ENCODE data around the gene TRIM14. TPM values are rescaled to one million over a fixed set of nuclear protein-coding genes. Genes with fewer than 3 reads are reported as not detected.

Gene TRIM14
- polyA plus RNA-seq, 3 donors = 23.0 to 30.6 (median 28.5) TPM

DNA sequence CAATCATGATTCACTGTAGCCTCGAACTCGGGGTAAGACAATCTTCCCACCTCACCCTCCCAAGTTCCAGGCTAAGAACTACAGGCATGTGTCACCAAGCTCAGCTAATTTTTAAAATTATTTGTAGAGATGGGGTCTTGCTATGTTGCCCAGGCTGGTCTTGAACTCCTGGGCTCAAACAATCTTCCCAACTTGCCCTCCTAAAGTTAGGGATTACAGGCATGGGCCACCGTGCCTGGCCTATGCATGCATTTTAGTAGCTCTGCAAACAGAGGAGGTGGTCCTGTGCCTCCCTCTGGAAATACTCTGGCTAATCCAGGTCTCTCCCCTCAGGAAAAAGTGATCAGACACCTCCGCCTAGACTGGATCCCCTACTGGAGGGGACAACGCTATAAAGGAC is 21.5 kb upstream of the TRIM14 start:
- 100% methylated on average over 1 of the region's 5 CpGs for WGBS (ENCODE audit: insufficient coverage)
- no peak overlapping the region for H3K4me3 ChIP-seq (replicated peaks in 1 of 3; ENCODE audit: low read depth in 2 of 3, low read length in 3 of 3)
- no peak overlapping the region for H2AFZ ChIP-seq (ENCODE audit: insufficient read depth, low read depth, low read length, poor library complexity, severe bottlenecking)
- Mint-ChIP-seq H3K4me3 (no peak overlapping the region), H3K27ac (no peak overlapping the region), H3K27me3 (ENCODE audit: low read depth in 3 of 3) (no peaks in the 10 kb centered on the region), H3K9me3 (no peaks in the 10 kb centered on the region), H3K4me1 (peaks cover 27% of the 10 kb centered on the region), H3K36me3 (peaks cover 22 to 49% of the 10 kb centered on the region in 2 donors)
- no peak overlapping the region for H3K27ac ChIP-seq (ENCODE audit: low read depth in 1 of 2, low read length in 2 of 2)
- no peak overlapping the region for H3K9ac ChIP-seq (ENCODE audit: insufficient read depth, low read length, poor library complexity, severe bottlenecking)
- peaks cover 7 to 10% of the 10 kb centered on the region in 2 donors for H3K36me3 ChIP-seq (replicated peaks in 1 of 2; ENCODE audit: control insufficient read depth in 1 of 2, insufficient read depth in 2 of 2, low read length in 2 of 2)
- TF ChIP-seq, protein P1, sequence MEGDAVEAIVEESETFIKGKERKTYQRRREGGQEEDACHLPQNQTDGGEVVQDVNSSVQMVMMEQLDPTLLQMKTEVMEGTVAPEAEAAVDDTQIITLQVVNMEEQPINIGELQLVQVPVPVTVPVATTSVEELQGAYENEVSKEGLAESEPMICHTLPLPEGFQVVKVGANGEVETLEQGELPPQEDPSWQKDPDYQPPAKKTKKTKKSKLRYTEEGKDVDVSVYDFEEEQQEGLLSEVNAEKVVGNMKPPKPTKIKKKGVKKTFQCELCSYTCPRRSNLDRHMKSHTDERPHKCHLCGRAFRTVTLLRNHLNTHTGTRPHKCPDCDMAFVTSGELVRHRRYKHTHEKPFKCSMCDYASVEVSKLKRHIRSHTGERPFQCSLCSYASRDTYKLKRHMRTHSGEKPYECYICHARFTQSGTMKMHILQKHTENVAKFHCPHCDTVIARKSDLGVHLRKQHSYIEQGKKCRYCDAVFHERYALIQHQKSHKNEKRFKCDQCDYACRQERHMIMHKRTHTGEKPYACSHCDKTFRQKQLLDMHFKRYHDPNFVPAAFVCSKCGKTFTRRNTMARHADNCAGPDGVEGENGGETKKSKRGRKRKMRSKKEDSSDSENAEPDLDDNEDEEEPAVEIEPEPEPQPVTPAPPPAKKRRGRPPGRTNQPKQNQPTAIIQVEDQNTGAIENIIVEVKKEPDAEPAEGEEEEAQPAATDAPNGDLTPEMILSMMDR (IDR thresholded peaks at IDR 0.05) = no peak
- intact Hi-C loops (cut with micrococcal nuclease) = no loop called here
- no peaks in the 10 kb centered on the region for H3K27me3 ChIP-seq (ENCODE audit: control insufficient read depth in 2 of 2, insufficient read depth in 2 of 2, low read length in 2 of 2)
- H3K4me1 ChIP-seq (ENCODE audit: control insufficient read depth in 1 of 2, insufficient read depth in 2 of 2, low read length in 2 of 2) = peaks cover 20 to 21% of the 10 kb centered on the region in 2 donors
- no peaks in the 10 kb centered on the region for H4K20me1 ChIP-seq (ENCODE audit: insufficient read depth, low read length)
- H3K9me3 ChIP-seq (replicated peaks in 1 of 2; ENCODE audit: control insufficient read depth in 1 of 2, insufficient read depth in 1 of 2, low read length in 2 of 2) = no peaks in the 10 kb centered on the region
- no peak for DNase-seq
- no peaks in the 10 kb centered on the region for H3K79me2 ChIP-seq (ENCODE audit: insufficient read depth, low read length)
- no peak overlapping the region for H3K4me2 ChIP-seq (replicated peaks; ENCODE audit: extremely low read depth, low read length, poor library complexity, severe bottlenecking)

DNA sequence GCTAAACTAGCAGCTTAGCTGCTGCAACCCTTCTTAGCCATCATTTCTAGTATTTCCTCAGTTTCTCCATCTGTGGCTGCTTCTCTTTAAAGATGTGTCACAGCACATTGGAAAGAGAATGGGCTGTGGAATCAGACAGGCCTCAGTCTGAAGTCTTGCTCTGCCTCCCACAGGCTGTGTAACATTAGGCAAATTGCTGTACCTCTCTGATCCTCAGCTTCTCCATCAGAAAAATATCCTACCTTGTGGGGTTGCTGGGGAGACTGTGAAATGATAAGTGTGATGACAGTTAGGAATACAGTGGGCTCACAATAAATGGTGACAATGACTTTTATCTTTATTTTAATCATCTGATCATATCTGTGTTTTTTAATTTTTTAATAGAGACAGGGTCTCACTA is 17.5 kb upstream of the TRIM14 start:
- Histone ChIP-seq H3K4me1 (ENCODE audit: control insufficient read depth in 1 of 2, insufficient read depth in 2 of 2, low read length in 2 of 2) (peaks cover 0 to 3% of the 10 kb centered on the region in 2 donors), H3K36me3 (replicated peaks in 1 of 2; ENCODE audit: control insufficient read depth in 1 of 2, insufficient read depth in 2 of 2, low read length in 2 of 2) (peaks cover 7 to 37% of the 10 kb centered on the region in 2 donors), H3K9ac (ENCODE audit: insufficient read depth, low read length, poor library complexity, severe bottlenecking) (no peak overlapping the region), H3K4me3 (replicated peaks in 1 of 3; ENCODE audit: low read depth in 2 of 3, low read length in 3 of 3) (no peak overlapping the region), H3K27me3 (ENCODE audit: control insufficient read depth in 2 of 2, insufficient read depth in 2 of 2, low read length in 2 of 2) (no peaks in the 10 kb centered on the region), H3K4me2 (replicated peaks; ENCODE audit: extremely low read depth, low read length, poor library complexity, severe bottlenecking) (no peak overlapping the region), H3K79me2 (ENCODE audit: insufficient read depth, low read length) (no peaks in the 10 kb centered on the region), H2AFZ (ENCODE audit: insufficient read depth, low read depth, low read length, poor library complexity, severe bottlenecking) (no peak overlapping the region), H3K27ac (ENCODE audit: low read depth in 1 of 2, low read length in 2 of 2) (no peak overlapping the region), H3K9me3 (replicated peaks in 1 of 2; ENCODE audit: control insufficient read depth in 1 of 2, insufficient read depth in 1 of 2, low read length in 2 of 2) (no peaks in the 10 kb centered on the region), H4K20me1 (ENCODE audit: insufficient read depth, low read length) (no peaks in the 10 kb centered on the region)
- no peak overlapping the region for H3K27ac Mint-ChIP-seq
- no peak overlapping the region for H3K4me3 Mint-ChIP-seq
- peaks cover 8% of the 10 kb centered on the region for H3K4me1 Mint-ChIP-seq
- DNase-seq = no peak
- no peaks in the 10 kb centered on the region for H3K27me3 Mint-ChIP-seq (ENCODE audit: low read depth in 3 of 3)
- H3K9me3 Mint-ChIP-seq = no peaks in the 10 kb centered on the region
- TF ChIP-seq, protein P1 (IDR thresholded peaks at IDR 0.05) = no peak
- peaks cover 52 to 79% of the 10 kb centered on the region in 2 donors for H3K36me3 Mint-ChIP-seq
- intact Hi-C loops (cut with micrococcal nuclease) = no loop called here

All from CD14-positive monocyte (primary cell).